GM12874 (cell line): Measurements from ENCODE around the gene MAP4K1.

Experiments used
- TF ChIP-seq, protein P1 (sequence below): IDR thresholded peaks from 2 replicates; pipeline ENCODE4 v1.5.1; 2011; ENCODE audit warnings: low read depth, mild to moderate bottlenecking, control low read depth, low read length, moderate library complexity; ENCODE audit not compliant: insufficient read depth

Gene MAP4K1

DNA sequence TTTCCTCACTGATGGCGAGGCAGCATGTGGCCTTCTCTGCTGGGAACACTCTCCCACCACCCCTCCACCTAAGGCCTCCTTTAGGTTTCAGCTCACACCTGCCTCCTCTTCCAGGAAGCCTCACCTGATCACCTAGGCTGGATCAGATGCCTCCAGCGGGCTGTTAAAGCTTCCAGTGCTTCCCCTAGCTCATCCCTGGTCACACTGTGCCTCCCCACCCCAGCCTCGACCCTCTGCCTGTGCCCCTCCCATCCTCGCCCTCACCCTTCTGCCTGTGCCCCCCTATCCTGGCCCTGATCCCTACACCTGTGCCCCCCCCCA, 33.8 kb downstream of the MAP4K1 start:
- TF ChIP-seq, protein P1, sequence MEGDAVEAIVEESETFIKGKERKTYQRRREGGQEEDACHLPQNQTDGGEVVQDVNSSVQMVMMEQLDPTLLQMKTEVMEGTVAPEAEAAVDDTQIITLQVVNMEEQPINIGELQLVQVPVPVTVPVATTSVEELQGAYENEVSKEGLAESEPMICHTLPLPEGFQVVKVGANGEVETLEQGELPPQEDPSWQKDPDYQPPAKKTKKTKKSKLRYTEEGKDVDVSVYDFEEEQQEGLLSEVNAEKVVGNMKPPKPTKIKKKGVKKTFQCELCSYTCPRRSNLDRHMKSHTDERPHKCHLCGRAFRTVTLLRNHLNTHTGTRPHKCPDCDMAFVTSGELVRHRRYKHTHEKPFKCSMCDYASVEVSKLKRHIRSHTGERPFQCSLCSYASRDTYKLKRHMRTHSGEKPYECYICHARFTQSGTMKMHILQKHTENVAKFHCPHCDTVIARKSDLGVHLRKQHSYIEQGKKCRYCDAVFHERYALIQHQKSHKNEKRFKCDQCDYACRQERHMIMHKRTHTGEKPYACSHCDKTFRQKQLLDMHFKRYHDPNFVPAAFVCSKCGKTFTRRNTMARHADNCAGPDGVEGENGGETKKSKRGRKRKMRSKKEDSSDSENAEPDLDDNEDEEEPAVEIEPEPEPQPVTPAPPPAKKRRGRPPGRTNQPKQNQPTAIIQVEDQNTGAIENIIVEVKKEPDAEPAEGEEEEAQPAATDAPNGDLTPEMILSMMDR: no peak

DNA sequence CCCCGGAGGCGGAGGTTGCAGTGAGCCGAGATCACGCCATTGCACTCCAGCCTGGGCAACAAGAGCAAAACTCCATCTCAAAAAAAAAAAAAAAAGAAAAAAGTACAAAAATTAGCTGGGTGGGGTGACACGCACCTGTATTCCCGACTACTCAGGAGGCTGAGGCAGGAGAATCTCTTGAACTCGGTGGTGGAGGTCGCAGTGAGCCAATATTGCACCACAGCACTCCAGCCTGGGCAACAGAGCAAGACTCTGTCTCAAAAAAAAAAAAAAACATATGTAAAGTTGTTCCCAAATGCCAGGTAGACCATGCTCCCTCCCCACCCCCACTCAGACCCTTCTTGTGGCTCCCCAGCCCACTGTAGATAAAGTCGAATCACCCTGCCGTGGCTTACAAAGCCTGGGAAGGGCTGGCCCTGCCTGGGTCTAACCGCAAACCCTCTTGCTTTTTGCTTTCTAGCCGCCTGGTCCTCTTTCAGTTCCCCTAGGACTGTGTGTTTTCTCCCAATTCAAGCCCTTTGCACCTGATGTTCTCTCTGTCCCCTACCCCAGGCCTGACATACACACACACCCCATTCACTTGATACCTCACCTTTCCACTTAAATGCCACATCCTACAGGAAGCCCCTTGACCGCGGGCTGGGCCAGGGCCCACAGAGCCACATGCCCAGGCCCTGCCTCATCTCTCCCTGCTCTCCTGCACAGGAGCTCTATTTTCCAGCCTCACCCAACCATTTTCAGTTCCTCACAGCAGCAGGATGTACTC, 34.4 kb downstream of the MAP4K1 start:
- TF ChIP-seq, protein P1: no peak

DNA sequence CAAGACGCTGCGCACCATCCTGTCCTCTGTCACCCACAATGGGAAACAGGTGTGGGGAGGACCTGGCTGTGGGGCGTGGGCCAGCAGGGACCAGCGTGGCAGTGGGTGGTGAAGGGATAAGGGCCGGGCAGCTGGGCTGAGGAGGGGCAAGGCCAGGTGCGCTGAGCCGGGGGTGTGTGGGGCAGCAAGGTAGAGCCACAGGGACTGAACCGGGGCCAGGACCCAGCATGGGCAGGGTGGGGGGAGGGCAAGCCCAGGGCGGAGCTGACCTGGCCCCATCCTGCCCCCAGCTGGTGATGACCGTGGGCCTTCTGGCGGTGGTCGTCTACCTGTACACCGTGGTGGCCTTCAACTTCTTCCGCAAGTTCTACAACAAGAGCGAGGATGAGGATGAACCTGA, 37.7 kb downstream of the MAP4K1 start:
- TF ChIP-seq, protein P1: no peak

DNA sequence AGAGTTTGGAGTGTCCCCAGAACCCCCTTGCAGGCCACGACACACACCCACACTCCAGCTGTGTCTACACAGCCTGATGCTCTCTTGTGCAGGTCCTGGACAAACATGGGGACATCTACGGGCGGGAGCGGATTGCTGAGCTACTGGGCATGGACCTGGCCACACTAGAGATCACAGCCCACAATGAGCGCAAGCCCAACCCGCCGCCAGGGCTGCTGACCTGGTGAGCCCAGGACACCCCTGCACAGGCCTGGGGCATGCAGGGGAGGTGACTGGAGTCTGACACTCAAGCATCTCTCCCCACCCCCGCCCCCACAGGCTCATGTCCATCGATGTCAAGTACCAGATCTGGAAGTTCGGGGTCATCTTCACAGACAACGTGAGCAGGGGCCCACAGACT, 39.9 kb downstream of the MAP4K1 start:
- TF ChIP-seq, protein P1: no peak

DNA sequence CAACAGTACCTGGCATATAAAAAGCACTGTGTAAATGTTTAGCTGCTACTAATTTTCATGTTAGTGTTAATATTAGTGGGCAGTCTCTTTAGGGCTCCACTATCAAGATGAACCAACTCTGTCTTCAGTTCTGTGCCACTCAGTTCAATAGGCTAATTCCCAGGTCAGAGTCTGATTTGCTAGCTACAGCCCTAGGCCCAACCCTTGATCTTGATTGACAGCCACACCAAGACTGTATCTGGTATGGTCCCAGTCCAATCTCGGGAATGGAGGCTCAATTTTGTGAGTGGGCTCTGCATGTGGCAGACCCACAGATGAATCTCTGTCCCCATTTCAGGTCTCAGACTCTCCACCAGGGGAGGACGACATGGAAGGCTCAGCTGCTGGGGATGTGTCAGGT, 46.1 kb downstream of the MAP4K1 start:
- TF ChIP-seq, protein P1: no peak

DNA sequence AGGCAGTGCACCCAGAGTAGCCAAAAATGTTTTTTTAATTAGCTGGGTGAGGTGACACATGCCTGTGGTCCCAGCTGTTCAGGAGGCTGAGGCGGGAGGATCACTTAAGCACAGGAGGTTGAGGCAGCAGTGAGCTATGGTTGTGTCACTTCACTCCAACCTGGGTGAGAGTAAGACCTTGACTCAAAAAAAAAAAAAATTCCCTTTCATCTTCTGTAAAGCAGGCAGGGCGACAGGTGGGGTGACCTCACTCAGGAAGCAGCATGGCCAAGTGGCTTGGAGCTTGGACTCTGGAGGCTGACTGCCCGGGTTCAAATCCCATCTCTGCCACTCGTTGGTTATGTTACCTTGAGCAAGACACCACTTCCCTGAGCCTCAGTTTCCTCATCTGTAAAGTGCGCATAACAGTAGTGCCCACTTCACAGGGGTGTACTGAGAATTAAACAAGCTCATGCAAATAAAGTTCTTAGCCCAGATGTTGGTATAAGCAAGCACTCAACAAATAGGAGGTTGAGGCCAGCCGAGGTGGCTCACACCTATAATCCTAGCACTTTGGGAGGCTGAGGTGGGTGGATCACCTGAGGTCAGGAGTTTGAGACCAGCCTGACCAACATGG, 48.3 kb downstream of the MAP4K1 start:
- TF ChIP-seq, protein P1: no peak

DNA sequence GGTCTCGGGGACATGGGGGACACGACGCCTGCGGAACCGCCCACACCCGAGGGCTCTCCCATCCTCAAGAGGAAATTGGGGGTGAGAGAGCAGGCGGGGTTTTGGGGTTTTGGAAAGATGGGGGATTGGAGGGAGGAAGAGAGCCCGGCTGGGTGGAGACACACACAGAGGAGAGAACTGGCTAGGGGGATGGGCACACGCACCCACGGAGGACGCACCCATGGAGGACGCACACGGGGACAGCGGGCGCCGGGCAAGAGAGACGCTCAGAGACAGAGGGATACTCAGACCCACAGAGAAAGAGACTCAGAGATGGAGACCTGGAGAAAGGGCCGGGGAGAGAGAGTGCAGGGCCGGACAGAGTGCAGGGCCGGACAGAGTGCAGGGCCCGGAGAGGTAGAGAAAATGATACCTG, 52.1 kb downstream of the MAP4K1 start:
- TF ChIP-seq, protein P1: no peak
